ENCODE measurements around the gene ASB13.

DNA sequence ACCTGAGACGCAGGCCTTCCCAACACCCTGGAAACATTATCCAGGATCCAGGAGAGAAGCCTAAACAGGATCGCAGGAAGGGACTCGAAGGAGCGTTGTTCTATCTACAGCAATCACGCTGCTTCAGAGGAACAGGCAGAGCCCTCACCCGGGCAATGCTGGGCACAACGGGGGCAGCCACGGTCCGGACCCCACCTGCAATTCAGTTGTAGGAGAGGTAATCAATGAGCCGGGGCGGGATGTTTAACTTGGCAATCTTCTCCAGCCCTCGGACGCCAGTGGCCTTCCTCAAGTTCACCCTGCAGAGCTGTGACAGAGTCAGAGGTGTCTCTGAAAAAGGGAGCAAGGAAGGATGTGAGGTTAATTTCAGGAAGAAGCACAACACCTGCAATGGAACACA, 25.9 kb downstream of the ASB13 start:
- no peak for TF ChIP-seq POLR2A (IDR thresholded peaks at IDR 0.05; ENCODE audit: extremely low read depth, insufficient read length)
- TF ChIP-seq, protein P1, sequence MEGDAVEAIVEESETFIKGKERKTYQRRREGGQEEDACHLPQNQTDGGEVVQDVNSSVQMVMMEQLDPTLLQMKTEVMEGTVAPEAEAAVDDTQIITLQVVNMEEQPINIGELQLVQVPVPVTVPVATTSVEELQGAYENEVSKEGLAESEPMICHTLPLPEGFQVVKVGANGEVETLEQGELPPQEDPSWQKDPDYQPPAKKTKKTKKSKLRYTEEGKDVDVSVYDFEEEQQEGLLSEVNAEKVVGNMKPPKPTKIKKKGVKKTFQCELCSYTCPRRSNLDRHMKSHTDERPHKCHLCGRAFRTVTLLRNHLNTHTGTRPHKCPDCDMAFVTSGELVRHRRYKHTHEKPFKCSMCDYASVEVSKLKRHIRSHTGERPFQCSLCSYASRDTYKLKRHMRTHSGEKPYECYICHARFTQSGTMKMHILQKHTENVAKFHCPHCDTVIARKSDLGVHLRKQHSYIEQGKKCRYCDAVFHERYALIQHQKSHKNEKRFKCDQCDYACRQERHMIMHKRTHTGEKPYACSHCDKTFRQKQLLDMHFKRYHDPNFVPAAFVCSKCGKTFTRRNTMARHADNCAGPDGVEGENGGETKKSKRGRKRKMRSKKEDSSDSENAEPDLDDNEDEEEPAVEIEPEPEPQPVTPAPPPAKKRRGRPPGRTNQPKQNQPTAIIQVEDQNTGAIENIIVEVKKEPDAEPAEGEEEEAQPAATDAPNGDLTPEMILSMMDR (IDR thresholded peaks at IDR 0.05; ENCODE audit: low read depth, low read length) = no peak

Data from NB4 (cell line).